Smooth muscle cell of the brain vasculature (primary cell): ENCODE measurements around the gene REC8.
A peak's percentile ranks its signal among the peaks of the same experiment; 100 is the strongest.

Source experiments
- DNase-seq: peaks from one replicate; pipeline ENCODE4 v3.0.0-alpha.2; 2012; ENCODE audit warnings: low read depth, low spot score

Gene REC8, protein sequence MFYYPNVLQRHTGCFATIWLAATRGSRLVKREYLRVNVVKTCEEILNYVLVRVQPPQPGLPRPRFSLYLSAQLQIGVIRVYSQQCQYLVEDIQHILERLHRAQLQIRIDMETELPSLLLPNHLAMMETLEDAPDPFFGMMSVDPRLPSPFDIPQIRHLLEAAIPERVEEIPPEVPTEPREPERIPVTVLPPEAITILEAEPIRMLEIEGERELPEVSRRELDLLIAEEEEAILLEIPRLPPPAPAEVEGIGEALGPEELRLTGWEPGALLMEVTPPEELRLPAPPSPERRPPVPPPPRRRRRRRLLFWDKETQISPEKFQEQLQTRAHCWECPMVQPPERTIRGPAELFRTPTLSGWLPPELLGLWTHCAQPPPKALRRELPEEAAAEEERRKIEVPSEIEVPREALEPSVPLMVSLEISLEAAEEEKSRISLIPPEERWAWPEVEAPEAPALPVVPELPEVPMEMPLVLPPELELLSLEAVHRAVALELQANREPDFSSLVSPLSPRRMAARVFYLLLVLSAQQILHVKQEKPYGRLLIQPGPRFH

DNA sequence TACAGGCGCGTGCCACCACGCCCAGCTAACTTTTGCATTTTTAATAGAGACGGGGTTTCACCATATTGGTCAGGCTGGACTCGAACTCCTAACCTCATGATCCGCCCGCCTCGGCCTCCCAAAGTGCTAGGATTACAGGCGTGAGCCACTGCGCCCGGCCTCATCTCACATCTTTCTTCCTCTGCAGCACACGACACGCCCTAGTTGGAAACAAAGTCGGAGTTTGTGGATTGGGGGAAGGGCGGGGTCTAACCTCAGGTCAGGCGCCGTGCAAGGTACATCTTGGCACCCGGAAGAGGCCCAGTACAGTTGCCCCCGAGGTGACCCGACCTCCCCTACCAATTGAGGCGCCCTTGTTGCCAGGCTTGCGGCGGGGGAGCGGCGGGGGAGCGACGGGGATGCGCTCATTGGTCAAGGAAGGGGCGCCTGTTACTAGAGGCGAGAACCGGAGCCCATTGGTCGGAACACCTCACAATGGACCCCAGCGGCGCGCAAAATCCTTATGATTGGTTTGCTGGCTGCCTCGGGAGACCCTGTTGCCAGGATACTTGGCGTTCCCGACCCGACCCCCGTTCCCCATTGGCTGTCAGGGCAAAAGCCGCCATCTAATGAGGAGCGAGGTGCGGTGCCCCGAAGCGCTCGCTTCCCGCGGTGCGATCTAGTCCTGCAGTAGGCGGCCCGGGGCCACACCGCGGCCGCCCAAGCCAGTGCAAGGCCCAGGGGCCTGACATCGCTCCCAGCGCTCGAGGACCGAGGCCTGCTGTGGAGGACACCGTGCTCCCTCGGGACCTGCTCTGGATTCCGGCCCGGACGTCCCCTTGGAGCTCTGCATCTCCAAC is at the start of gene REC8:
Gene REC8 (plus strand): TSS at position 659 of the 839 bp plus-strand sequence. CDS start 473 bp downstream, outside the sequence.
- DNase-seq = peak; percentile 44

- DNase-seq = no peak
These were observed 49.5 kb upstream of the REC8 start for GRCh38 chr14:24122416-24122815.

- no peak for DNase-seq
These were observed 49.0 kb upstream of the REC8 start for GRCh38 chr14:24122898-24123297.

DNA sequence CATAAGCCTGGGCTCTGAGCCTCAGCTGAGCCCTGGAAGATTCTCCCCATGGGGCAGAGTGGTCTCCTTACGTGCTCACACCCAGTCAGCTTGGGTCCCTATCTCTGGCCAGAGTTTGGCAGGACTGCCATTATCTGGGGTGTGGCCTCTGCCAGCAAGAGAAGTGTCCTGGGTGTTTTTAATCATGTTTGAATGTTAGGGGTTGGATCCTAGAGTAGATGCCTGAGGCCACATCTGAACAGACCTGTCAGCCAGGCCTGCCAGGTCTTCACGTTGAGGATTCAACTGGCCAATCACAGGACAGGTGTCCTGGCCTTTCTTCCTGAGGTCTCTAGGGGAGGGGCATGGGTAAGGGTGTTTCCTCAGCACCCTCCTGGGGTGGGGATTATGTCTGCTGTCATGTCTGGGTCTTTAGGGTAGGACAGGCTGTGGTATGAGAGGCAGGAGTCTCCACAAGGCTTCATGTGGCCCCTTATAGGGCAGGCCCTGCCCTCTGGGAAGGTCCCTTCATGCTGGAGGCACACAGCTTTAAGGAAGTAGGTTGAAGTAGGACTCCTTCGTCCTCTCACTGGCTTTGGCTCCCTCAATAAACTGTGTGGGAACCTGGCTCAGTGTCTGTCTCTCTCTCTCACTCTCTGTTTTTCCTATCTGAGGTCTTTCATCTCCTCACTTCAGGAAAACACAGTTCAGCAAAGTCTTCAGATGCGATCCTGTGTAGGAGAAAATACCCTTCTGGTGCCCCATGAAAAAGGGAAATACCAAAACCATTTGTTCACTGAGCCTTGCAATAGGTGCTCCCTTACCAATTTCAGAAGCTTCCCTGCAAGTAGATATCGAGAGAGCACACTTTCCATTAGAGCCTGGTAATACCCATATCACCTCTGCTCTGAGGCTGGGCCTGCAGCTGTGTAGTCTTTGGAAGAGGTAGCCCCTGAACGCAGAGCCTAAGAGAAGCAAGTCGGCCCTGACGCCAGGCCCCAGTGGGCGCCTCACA is 48.2 kb upstream of the REC8 start:
- no peak for DNase-seq

GRCh38 chr14:24126939-24127338 is 44.9 kb upstream of the REC8 start:
- DNase-seq = no peak

DNA sequence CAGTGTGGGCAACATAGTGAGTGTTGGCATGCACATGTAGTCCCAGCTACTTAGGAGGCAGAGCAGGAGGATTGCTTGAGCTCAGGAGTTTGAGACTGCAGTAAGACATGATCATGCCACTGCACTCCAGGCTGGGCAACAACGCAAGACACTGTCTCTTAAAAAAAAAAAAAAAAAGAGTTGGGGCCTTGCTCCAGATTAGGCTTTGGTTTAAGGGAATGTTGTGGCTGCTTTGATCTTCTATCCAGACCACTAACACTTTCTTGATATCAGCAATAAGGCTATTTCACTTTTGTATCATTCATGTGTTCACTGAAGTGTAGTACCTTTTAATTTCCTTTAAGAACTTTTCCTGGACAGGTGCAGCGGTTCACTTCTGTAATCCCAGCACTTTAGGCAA is 44.2 kb upstream of the REC8 start:
- no peak for DNase-seq

GRCh38 chr14:24129410-24129998 is 42.4 kb upstream of the REC8 start:
- DNase-seq = no peak

GRCh38 chr14:24130380-24130716 is 41.5 kb upstream of the REC8 start, which contains the start of gene FITM1:
Gene FITM1 (plus strand): TSS chr14:24130659. CDS start chr14:24131564, 905 bp downstream.
- DNase-seq = no peak

- no peak for DNase-seq
These were observed 40.9 kb upstream of the REC8 start for GRCh38 chr14:24130717-24131548.

- DNase-seq = no peak
These were observed 40.3 kb upstream of the REC8 start for GRCh38 chr14:24131549-24131966.

GRCh38 chr14:24132061-24132685 is 39.7 kb upstream of the REC8 start:
- DNase-seq = no peak

GRCh38 chr14:24132976-24133375 is 38.9 kb upstream of the REC8 start:
- DNase-seq = no peak

GRCh38 chr14:24133735-24134134 is 38.1 kb upstream of the REC8 start:
- DNase-seq = no peak

DNA sequence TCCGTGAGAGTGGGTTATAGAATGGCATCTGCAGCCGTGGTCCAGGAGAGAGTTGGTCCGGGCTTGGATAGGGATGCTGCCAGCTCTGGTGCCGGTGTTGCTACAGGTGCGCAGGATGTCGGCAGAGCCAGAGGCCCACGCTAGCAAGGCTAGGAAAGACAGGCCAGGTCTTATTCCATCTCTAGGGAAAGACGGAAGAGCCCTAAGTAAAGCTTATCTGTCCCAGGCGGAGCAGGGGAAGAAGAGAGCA is 36.4 kb upstream of the REC8 start:
- DNase-seq = no peak

- DNase-seq = peak; percentile 57
These were observed 35.8 kb upstream of the REC8 start, which contains the start of gene PSME1 for GRCh38 chr14:24135834-24136683. Gene PSME1 (plus strand): TSS chr14:24136194. CDS start chr14:24136263, 69 bp downstream.

GRCh38 chr14:24136684-24137528 is 35.0 kb upstream of the REC8 start:
- DNase-seq = no peak

- DNase-seq = no peak
These were observed 34.1 kb upstream of the REC8 start for GRCh38 chr14:24137529-24138395.
